HAP-1 (cell line): ENCODE results near the gene NHSL1.

Experiments used
- DNase-seq, 2 experiments: peaks; one replicate each; pipeline ENCODE4 v3.0.0-alpha.2; 2016 to 2020; ENCODE audit warnings: low spot score in 2 of 2
- H3K27me3 ChIP-seq: fragments of 250-450 bp; sonication (Bioruptor Pico); 2 replicates; pipeline ENCODE4 v1.5.1; 2020; ENCODE audit warnings: low read depth, mild to moderate bottlenecking, moderate library complexity
- H3K36me3 ChIP-seq: fragments of 250-450 bp; sonication (Bioruptor Pico); replicated peaks from 2 replicates; pipeline ENCODE4 v1.5.1; 2020; ENCODE audit warnings: mild to moderate bottlenecking
- H3K4me1 ChIP-seq: fragments of 250-450 bp; sonication (Bioruptor Pico); 2 replicates; pipeline ENCODE4 v1.5.1; 2020; ENCODE audit warnings: mild to moderate bottlenecking
- H3K4me3 ChIP-seq: fragments of 250-450 bp; sonication (Bioruptor Pico); 2 replicates; pipeline ENCODE4 v1.5.1; 2020; ENCODE audit warnings: mild to moderate bottlenecking, moderate library complexity
- H3K9me3 ChIP-seq: fragments of 250-450 bp; sonication (Bioruptor Pico); 2 replicates; pipeline ENCODE4 v1.5.1; 2020; ENCODE audit warnings: mild to moderate bottlenecking, moderate library complexity
- in situ Hi-C: fragments of 300-500 bp; cut with MboI; formaldehyde crosslinking; loops from 3 replicates; pipeline ENCODE4 v1.14.3; 2020; ENCODE audit warnings: low sequenced_read_pairs, inconsistent platforms, mixed read lengths

NHSL1 gene

DNA sequence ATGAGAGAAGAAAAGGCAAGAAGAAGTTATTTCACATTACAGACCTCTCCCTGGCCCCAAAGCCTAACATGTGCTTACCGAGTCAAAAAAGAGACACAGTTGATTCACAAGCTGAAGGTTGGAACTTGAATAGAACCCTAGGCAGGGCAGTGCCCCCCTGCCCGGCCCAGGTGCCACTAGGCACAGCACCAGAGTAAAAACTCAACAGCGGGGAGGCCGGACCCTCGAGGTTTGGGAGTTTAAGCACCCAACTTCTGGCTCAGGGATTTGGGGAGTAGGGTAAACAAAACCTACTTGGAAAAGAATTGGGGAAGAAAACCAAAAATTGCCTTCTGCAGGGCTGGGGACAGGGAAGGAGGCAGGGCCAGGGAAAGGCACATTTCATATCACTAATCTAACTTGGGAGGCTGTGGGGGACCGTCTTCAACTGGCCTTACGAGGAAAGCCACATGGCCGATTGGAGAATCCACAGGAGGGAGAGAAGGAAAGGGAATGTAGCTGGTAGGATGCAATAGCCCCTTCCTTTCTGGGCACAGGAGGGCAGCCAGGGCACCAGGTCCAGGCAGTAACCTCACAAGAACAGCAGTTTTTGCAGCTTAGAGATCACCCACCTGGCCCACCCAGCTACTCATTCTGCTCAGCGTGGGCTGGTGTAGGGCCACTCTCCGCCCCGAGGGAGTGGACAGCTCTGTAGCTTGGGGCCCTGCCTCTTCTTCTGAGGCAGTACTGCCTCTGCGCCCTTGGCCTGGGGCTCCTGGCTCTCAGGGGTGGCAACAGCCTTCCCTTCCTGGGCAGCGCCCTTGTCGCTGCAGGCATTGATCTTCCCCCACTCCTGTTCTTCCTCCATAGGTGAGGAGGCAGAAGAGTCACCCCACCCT, 97.1 kb downstream of the NHSL1 start:
- in situ Hi-C loops = no loop called here
- peaks cover 16% of the 10 kb centered on the region for H3K4me1 ChIP-seq

DNA sequence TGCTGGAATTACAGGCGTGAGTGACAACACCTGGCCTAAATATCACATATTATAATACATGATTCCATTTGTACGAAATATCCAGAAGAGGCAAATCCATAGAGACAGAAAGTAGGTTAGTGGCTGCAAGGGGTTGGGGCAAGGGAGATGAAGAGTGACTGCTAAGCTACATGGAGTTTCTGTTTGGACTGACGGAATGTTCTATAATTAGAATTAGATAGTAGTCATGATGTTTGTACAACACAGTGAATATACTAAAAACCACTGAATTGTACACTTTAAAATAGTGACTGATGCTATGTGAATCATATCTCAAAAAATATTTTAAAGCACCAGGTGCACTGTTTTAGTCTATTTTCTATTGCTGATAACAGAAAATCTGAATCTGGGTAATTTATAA, 99.0 kb downstream of the NHSL1 start:
- H3K36me3 ChIP-seq = no peaks in the 10 kb centered on the region
- peaks cover 8% of the 10 kb centered on the region for H3K4me1 ChIP-seq
- DNase-seq = no peak
- no peaks in the 10 kb centered on the region for H3K9me3 ChIP-seq
- H3K4me3 ChIP-seq = no peak overlapping the region
- in situ Hi-C loops = no loop called here
- H3K27me3 ChIP-seq = no peaks in the 10 kb centered on the region

More for the DNA sequence above, 97.1 kb downstream of the NHSL1 start:
- DNase-seq = no peak
- Histone ChIP-seq H3K9me3 (no peaks in the 10 kb centered on the region), H3K4me3 (no peak overlapping the region), H3K27me3 (no peaks in the 10 kb centered on the region), H3K36me3 (peaks cover 15% of the 10 kb centered on the region)

DNA sequence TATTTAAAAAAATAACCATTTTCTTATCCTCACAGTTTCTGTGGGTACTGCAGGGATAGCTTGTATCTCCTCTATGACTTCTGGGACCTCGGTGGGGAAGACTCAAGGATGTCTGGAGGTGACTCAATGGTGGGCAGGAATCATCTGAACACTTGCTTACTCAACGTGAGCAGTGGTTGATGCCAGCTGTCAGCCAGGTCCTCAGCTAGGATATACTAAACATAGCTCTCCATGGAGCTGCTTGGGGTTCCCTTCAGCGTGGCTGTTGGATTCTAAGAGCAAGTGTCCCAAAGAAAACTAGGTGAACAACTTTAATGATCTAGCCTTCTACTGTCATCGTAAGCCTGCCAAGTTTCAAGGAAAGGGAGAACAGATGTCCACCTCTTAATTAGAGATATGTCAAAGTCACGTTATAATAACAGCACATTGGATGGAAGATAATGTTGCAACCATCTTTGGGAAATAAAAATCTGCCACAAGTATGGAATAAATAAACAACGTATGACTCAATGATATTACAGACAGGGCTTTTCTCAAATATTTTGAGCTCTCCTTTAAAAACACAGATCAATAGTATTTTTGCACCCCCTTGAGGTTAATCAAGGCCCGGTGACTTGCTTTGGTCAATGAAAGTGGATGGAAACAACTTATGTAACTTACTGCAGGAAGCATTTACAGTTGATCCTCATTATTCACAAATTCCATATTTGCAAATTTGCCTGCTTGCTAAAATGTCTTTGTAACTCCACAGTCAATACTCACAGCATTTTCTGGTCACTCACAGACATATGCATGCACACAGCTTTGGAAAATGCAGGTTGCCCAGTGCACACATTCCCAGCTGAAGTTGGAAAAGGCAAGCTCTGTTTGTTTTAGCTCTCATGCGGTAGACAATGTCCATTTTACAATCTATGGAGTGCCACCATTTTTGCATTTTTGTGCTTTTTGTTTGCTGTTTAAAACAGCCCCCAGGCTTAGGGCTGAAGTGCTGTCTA, 101.9 kb downstream of the NHSL1 start:
- Histone ChIP-seq H3K4me1 (no peaks in the 10 kb centered on the region), H3K4me3 (no peak overlapping the region), H3K9me3 (no peaks in the 10 kb centered on the region), H3K36me3 (no peaks in the 10 kb centered on the region), H3K27me3 (no peaks in the 10 kb centered on the region)
- in situ Hi-C loops = no loop called here
- DNase-seq = no peak

GRCh38 chr6:138396709-138397108, 102.6 kb downstream of the NHSL1 start:
- H3K27me3 ChIP-seq = no peaks in the 10 kb centered on the region
- H3K36me3 ChIP-seq = no peaks in the 10 kb centered on the region
- H3K9me3 ChIP-seq = no peaks in the 10 kb centered on the region
- in situ Hi-C loops = no loop called here
- H3K4me3 ChIP-seq = no peak overlapping the region
- no peaks in the 10 kb centered on the region for H3K4me1 ChIP-seq
- no peak for DNase-seq

DNA sequence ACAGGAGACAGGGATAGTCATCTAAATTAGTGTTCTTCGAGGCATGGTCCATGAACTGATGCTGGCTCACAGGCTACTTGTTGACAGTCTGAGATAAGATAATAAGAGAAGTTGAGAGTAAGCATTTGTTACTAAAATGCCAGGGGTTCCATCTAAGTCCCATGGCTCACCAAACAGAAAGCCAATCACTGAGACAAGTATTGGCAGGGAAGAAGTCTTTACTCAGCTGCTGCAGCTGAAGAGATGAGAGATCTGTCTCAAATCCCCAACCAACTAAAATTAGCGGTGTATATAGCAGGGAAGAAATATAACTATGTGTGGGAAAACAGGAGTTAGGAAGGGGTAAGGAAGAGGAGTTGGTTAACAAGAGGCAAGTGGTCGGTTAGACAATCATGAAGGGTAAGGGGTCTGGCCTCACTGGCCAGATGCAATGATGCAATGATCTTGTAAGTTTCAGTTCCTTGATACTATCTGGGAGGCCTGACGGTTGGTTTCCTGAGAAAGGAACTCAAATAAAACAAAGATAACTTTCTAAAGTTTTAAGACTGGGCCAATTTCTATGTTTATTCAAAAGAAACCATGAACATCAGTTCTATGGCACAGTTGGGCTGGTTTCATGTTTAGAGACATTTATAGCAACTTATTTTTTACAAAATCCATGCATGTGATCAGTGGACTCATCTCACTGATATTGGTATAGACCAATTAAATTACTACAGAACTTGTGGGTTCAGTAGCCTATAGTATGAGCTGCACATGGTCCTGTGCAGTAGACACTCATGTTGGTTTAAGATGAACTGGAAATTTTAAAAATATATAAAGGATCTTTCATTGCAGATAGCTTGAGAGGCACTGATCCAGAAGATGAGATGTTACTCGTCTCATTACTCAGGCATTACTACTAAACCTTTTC, 105.2 kb downstream of the NHSL1 start:
- DNase-seq = no peak
- in situ Hi-C loops = no loop called here
- H3K27me3 ChIP-seq = no peaks in the 10 kb centered on the region
- H3K4me1 ChIP-seq = peaks cover under 1% of the 10 kb centered on the region; the same call in 1 of the 2 replicates
- H3K4me3 ChIP-seq = no peak overlapping the region
- no peaks in the 10 kb centered on the region for H3K36me3 ChIP-seq
- H3K9me3 ChIP-seq = no peaks in the 10 kb centered on the region

DNA sequence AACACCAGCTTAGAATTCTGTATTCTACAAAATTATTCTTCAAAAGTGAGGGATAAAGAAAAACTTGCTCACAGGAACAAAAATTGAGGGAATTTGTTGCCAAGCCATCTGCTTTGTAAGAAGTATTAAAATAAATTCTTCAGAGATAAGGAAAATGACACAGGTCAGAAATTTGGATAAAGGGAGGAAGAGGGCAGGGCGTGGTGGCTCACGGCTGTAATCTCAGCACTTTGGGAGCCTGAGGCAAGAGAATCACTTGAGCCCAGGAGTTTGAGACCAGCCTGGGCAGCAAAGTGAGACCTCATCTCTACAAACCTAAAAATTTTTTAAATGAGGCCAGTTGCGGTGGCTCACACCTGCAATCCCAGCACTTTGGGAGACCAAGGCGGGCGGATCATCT, 109.7 kb downstream of the NHSL1 start:
- no peaks in the 10 kb centered on the region for H3K36me3 ChIP-seq
- H3K4me3 ChIP-seq = no peak overlapping the region
- no peaks in the 10 kb centered on the region for H3K27me3 ChIP-seq
- in situ Hi-C loops = no loop called here
- DNase-seq = no peak
- peaks cover 5% of the 10 kb centered on the region; the same call in 1 of the 2 replicates for H3K4me1 ChIP-seq
- no peaks in the 10 kb centered on the region for H3K9me3 ChIP-seq

DNA sequence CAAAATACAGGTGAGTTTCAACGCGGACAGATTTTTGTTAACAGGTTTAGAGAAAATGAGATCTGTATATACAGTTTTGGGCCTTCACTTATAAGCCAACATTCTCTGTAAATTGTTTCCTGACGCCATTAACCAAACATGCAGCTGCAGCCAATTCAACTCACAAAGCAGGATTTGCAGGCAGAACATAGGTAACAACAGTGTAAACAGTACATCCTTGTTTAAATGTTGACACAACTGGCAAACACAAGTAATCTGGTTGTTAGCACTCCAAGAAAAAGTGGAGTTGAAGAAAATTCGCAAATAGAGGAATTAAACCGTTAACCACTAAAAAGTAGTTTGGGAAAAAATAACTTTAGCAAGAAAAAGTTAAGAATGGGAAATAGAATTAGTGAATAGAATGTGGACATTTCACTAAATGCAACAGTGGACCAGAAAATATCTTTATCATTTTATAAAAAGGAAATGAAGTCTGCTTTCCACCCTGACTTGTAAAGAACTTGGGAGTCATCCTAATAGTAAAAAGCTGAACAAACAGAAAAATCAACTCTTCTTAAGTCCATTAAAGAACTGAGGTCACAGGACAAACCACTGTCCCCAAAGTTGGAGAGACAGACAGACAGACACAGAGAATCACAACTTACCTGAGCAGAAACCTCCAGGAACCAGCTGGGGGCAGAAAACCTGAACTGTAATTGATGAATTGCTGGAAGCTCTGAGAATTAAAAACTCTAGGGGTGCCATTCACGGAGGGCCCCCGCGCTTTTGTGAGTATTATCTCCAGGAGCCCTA, 111.5 kb downstream of the NHSL1 start:
- H3K4me1 ChIP-seq = peaks cover 5% of the 10 kb centered on the region; the same call in 1 of the 2 replicates
- no peak overlapping the region for H3K4me3 ChIP-seq
- in situ Hi-C loops = no loop called here
- no peaks in the 10 kb centered on the region for H3K36me3 ChIP-seq
- H3K27me3 ChIP-seq = no peaks in the 10 kb centered on the region
- no peak for DNase-seq
- H3K9me3 ChIP-seq = no peaks in the 10 kb centered on the region

DNA sequence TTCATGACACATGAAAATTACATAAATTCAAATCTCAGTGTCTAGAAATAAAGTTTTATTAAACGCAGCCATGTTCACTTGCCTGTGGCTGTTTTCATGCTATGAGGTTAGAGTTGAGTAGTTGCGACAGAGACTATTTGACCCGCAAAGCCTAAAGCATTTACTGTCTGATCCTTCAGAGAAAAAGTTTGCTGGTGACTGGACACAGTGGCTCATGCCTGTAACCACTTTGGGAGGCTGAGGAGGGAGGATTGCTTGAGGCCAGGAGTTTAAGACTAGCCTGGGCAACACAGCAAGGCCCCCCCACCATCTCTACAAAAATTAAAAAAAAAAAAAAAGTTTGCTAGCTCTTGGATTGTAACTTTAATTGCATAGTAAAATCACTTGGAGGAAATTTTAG, 112.4 kb downstream of the NHSL1 start:
- Histone ChIP-seq H3K4me1 (peaks cover 5% of the 10 kb centered on the region; the same call in 1 of the 2 replicates), H3K9me3 (no peaks in the 10 kb centered on the region), H3K27me3 (no peaks in the 10 kb centered on the region), H3K36me3 (no peaks in the 10 kb centered on the region), H3K4me3 (no peak overlapping the region)
- in situ Hi-C loops = no loop called here
- DNase-seq = no peak

DNA sequence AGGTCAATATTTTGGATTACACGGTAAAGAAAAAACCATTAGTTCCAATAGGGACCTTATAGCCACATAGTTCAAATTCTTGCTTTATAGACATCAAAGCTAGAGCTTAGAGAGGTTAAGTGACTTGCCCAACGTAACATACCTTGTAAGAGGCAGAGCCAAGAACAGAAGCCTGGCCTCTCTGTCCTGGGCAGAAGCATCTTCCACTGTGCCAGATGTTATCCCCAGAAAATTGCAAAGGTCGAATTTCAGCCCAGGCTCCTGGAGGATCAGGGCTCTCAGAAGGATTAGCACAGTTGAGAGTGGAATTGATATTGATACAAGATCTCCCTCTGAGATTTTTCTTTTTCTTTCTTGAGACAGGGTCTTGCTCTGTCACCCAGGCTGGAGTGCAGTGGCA, 115.5 kb downstream of the NHSL1 start:
- H3K9me3 ChIP-seq = no peaks in the 10 kb centered on the region
- H3K4me1 ChIP-seq = peaks cover 1% of the 10 kb centered on the region; the same call in 1 of the 2 replicates
- no peaks in the 10 kb centered on the region for H3K36me3 ChIP-seq
- no peak for DNase-seq
- no peaks in the 10 kb centered on the region for H3K27me3 ChIP-seq
- H3K4me3 ChIP-seq = no peak overlapping the region
- in situ Hi-C loops = no loop called here

DNA sequence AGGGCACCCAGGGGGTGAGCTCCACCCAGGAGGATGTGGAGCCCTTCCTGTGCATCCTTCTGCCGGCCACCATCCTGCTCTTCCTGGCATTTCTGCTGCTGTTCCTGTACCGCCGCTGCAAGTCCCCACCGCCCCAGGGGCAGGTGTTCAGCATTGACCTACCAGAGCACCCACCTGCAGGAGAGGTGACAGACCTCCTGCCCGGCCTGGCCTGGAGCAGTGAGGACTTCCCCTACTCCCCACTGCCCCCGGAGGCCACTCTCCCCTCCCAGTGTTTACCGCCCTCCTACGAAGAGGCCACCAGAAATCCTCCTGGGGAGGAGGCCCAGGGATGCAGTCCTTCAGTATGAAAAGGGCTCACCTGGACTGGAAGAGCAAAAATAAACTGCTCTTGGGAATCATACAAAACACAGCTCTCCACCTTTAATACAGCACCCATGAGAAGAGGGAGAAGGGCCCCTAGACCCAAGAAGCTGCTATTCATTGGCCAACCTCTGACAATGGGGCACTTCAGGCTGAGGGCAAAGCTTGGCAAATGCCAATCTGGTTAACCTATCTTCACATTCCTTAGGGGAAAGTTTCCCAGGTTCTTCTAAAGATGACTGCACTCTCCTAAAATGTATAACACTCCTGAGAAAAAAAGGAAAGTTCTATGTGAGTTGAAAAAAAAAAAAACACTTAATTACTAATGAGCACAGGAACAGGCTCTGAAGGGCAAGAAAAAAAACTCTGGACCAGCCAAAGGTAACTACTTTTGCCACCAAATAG, 116.6 kb downstream of the NHSL1 start:
- in situ Hi-C loops = no loop called here
- DNase-seq = no peak
- H3K27me3 ChIP-seq = no peaks in the 10 kb centered on the region
- no peaks in the 10 kb centered on the region for H3K36me3 ChIP-seq
- no peak overlapping the region for H3K4me3 ChIP-seq
- no peaks in the 10 kb centered on the region for H3K9me3 ChIP-seq
- H3K4me1 ChIP-seq = no peaks in the 10 kb centered on the region

- Histone ChIP-seq H3K4me1 (no peaks in the 10 kb centered on the region), H3K4me3 (no peak overlapping the region), H3K9me3 (no peaks in the 10 kb centered on the region), H3K27me3 (no peaks in the 10 kb centered on the region), H3K36me3 (no peaks in the 10 kb centered on the region)
- in situ Hi-C loops = no loop called here
- no peak for DNase-seq
These were observed 120.8 kb downstream of the NHSL1 start for GRCh38 chr6:138378463-138378862.

DNA sequence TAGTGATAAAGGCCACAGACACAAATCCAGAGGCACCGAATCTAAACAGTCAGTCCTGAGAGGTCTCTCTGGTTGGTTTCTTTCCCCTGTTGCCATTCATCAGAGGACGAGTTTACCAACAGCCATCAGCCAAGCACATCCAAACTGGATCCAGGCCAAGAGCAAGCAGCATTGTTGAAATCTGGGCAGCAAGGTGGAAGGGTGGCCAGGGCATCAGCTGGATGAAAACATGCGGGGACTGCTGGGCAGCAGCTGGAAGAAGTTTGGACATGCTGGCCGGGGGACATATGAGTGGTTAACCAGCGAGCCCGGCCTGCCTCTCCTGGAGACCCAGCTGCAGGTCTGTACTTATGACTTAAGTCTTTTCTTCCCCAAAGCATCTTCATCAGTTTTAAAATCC, 121.5 kb downstream of the NHSL1 start, which contains the start of gene SMIM28:
Gene SMIM28, plus strand, starts transcription at position 62 of the 400 bp plus-strand sequence. Its CDS starts 168 bp downstream, at position 230.
- Histone ChIP-seq H3K4me1 (no peaks in the 10 kb centered on the region), H3K4me3 (no peak within 1 kb of the TSS), H3K27me3 (no peaks in the 10 kb centered on the region), H3K9me3 (no peaks in the 10 kb centered on the region), H3K36me3 (no peaks in the 10 kb centered on the region)
- no peak for DNase-seq
- in situ Hi-C loops = no loop called here
